ENCODE data around the gene TRAPPC8.
A peak's percentile ranks its signal among the peaks of the same experiment; 100 is the strongest.
"Not testable (repeated sequence)": the region's sequence is repeated elsewhere in the genome, so short reads cannot be mapped to it uniquely, and the experiment has no call there.

The TRAPPC8 gene, protein sequence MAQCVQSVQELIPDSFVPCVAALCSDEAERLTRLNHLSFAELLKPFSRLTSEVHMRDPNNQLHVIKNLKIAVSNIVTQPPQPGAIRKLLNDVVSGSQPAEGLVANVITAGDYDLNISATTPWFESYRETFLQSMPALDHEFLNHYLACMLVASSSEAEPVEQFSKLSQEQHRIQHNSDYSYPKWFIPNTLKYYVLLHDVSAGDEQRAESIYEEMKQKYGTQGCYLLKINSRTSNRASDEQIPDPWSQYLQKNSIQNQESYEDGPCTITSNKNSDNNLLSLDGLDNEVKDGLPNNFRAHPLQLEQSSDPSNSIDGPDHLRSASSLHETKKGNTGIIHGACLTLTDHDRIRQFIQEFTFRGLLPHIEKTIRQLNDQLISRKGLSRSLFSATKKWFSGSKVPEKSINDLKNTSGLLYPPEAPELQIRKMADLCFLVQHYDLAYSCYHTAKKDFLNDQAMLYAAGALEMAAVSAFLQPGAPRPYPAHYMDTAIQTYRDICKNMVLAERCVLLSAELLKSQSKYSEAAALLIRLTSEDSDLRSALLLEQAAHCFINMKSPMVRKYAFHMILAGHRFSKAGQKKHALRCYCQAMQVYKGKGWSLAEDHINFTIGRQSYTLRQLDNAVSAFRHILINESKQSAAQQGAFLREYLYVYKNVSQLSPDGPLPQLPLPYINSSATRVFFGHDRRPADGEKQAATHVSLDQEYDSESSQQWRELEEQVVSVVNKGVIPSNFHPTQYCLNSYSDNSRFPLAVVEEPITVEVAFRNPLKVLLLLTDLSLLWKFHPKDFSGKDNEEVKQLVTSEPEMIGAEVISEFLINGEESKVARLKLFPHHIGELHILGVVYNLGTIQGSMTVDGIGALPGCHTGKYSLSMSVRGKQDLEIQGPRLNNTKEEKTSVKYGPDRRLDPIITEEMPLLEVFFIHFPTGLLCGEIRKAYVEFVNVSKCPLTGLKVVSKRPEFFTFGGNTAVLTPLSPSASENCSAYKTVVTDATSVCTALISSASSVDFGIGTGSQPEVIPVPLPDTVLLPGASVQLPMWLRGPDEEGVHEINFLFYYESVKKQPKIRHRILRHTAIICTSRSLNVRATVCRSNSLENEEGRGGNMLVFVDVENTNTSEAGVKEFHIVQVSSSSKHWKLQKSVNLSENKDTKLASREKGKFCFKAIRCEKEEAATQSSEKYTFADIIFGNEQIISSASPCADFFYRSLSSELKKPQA (N-terminal part only)

GRCh38 chr18:31942999-31943877 lies at the start of gene TRAPPC8:
Gene TRAPPC8 (minus strand): TSS chr18:31943128. CDS start chr18:31942764, 364 bp downstream.
- DNase-seq (ENCODE audit: low read depth in 1 of 2, low spot score in 1 of 2), result peak; percentile 72 to 77

DNA sequence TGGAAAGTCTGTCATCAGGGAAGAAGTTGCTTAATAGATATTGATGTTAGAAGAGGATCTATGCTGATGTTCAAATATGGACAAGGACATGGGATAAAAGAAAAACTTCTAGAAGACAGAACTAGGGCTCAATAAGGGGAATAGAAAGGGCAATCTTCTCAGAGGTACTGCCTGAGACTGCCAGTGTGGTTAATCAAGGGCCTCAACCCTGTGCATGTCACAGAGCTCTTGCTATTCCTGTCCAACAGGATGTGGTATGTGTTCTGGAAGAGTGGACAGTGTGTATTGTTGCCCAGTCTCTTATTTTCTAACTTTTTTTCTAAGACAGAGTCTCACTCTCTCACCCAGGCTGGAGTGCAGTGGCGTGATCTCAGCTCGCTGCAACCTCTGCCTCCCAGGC lies 47.9 kb upstream of the TRAPPC8 start:
- no peak for DNase-seq (ENCODE audit: low read depth in 1 of 2, low spot score in 1 of 2)

GRCh38 chr18:31983976-31984375 lies 41.0 kb upstream of the TRAPPC8 start:
- no peak for DNase-seq (ENCODE audit: low read depth in 1 of 2, low spot score in 1 of 2)

GRCh38 chr18:31983020-31983419 lies 40.1 kb upstream of the TRAPPC8 start:
- DNase-seq (ENCODE audit: low read depth in 1 of 2, low spot score in 1 of 2), result no peak

GRCh38 chr18:31980863-31981262 lies 37.9 kb upstream of the TRAPPC8 start:
- no peak for DNase-seq (ENCODE audit: low read depth in 1 of 2, low spot score in 1 of 2)

DNA sequence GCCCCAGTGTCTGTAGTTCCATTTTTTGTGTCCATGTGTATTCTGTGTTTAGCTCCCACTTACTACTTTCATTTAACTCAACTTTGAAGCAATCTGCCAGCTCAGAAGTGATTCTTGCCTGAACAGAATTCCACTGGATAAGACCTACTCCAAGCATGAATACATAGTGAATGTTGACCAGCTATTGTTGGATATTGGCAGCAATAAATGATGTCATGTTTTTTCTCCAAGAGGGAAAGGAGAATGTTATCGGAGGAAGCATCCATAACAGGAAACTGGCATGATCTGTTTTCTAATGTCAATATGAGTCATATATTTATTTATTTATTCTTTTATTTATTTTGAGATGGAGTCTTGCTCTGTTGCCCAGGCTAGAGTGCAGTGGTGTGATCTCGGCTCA lies 36.8 kb upstream of the TRAPPC8 start:
- no peak for DNase-seq (ENCODE audit: low read depth in 1 of 2, low spot score in 1 of 2)

DNA sequence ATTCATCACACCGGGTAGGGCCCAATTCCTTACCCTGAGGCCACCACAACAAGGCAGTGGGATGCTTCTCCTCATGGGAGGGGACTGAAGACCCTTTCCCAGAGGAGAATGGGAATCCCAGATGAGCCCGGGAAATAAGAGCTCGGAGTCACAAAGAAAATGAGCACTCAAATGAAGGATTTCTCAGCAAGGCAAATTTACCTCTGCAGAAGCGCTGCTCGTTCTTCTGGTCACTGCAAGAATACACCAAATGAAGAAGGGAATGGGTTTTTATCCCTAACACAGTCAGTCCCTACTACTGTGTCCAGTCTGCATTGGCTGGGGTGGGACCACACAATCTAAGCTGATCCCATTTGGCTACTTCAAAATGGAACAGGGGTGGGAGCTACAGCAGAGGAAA lies 35.7 kb upstream of the TRAPPC8 start:
- no peak for DNase-seq (ENCODE audit: low read depth in 1 of 2, low spot score in 1 of 2)

DNA sequence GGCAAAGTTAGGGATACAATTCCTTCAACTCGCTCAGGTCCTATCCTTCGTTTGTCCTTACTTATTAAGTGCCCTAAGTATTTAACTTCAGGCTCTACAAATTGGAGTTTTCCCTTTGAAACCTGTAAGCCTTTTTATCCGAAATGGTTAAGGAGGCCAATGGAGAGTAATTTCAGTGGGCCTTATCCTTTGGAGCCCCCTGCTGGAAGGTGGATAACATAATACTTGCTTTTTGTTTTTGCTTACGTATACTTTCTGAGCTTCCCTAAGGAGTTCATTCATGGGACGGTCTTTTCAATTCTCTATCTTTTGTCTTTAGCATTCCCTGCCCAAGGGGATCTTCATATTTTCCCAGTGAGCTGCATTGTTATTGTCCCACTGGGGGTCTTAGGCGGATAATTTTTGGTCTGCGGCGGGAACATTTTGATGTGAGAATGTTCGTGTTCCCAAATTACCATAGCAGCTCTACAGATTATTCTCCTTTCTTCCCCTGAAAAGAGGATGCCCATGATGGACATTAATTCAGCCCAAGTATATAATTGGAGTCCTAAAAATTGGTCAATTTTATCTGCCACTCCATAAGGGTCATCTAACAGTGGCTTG lies 34.4 kb upstream of the TRAPPC8 start:
- no peak for DNase-seq (ENCODE audit: low read depth in 1 of 2, low spot score in 1 of 2)

DNA sequence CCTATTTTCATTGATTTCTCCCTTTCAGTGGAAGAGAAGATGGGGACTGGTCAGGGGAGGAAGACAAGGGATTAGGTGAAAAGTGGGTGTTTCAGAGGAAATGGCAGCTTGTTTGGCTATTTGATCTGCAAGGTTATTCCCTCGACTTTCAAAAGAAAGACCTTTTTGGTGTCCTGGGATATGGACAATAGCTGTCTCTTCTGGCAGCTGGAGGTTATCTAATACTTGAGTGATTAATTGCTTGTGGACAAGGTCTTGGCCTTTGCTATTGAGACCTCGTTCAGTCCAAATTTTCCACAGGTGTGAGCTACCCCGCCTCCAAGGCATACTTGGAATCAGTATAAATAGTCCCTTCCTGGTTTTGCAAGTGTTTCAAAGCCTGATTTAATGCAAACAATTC lies 33.3 kb upstream of the TRAPPC8 start:
- DNase-seq (ENCODE audit: low read depth in 1 of 2, low spot score in 1 of 2), result no peak

- no peak for DNase-seq (ENCODE audit: low read depth in 1 of 2, low spot score in 1 of 2)
These were observed 31.1 kb upstream of the TRAPPC8 start for GRCh38 chr18:31973929-31974546.

- no peak for DNase-seq (ENCODE audit: low read depth in 1 of 2, low spot score in 1 of 2)
These were observed 27.7 kb upstream of the TRAPPC8 start for GRCh38 chr18:31970617-31971016.

DNA sequence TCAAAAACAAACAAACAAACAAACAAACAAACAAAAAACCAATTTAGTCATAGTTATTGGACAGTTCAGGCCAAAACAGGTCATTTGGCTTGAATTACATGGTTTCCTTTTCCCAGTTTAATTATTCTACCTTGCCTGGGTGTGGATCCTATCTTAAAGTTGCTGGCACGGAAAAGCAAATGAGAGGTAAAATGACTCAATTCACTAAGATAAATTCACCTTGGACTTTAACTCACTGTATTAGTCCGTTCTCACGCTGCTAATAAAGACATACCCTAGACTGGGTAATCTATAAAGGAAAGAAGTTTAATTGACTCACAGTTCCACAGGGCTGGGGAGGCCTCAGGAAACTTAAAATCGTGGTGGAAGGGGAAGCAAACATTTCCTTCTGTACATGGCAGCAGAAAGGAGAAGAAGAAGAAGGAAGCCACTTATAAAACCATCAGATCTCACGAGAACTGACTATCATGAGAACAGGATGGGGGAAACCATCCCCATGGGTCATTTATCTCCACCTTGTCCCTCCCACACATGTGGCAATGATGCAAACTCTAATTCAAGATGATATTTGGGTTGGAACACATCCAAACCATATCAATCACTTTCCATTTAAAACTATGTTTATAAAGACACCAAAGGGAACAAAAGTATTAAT lies 22.5 kb upstream of the TRAPPC8 start:
- DNase-seq (ENCODE audit: low read depth in 1 of 2, low spot score in 1 of 2), result no peak

DNA sequence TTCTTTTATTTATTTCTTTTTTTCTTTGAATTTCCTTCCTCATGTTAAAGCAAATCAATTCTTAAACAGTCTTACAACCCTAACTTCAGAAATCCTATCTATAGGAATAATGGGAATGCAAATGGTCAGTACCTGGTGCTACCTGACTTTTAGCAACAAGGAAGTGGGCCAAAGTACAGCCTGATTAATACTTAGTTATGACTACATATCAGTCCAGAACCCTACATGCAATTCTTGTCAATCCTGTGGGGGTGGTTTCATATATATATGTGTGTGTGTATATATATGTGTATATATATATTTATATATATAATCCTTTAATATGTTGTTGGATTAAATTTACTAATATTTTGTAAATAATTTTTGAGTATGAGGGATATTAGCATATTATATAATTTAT lies 14.8 kb upstream of the TRAPPC8 start:
- no peak for DNase-seq (ENCODE audit: low read depth in 1 of 2, low spot score in 1 of 2)

DNA sequence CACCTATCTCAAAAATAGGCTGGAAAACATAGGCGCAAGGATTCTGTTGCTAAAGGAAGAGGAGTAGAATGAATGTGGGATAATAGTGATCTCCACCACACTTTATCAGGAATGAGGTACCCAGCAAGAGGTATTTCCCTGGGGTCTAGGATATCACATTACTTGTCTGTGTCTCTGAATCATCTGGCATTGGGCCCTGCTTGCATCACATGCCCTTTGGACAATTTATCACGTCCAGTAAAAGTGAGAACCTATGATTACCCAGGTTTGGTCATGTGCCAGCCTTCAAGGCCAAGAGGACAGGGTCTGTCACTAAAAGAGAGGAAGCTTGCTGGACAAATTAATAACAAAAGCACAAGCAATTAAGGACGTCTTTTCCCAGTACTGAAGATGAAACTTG lies 11.4 kb upstream of the TRAPPC8 start:
- no peak for DNase-seq (ENCODE audit: low read depth in 1 of 2, low spot score in 1 of 2)

- not testable (repeated sequence) for DNase-seq (ENCODE audit: low read depth in 1 of 2, low spot score in 1 of 2)
These were observed 10.8 kb upstream of the TRAPPC8 start for GRCh38 chr18:31953699-31954098.

DNA sequence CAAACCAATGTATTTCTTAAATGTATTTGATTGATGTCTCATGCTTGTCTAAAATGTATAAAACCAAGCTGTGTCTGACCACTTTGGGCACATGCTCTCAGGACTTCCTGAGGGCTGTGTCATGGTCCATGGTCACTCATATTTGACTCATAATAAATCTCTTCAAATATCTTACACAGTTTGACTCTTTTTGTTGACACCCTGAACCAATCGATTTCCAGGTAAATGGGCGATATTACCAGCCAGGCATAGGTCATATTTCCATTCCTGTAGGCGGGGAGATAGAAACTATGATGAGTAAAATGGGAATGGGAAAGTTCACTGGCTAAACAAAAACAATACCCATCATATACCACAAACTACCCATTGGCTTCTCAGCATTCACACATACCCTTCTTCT lies 9.3 kb upstream of the TRAPPC8 start:
- no peak for DNase-seq (ENCODE audit: low read depth in 1 of 2, low spot score in 1 of 2)

DNA sequence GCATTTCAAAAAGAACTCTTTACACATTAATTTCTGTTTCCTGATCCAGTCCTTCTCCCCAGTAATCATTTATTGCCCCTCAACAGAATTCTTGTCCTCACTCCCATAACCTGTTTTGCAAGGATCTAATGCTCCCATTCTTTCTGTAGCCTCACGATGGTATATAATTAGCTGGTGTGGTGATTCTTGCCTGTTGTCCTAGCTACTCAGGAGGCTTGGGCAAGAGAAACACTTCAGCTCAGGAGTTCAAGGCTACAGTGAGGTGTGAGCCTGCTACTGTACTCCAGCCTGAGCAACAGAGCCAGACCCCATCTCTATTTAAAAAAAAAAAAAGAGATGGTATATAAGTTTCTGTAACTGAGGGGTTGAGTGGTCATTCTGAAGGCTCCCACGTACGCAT lies 7.7 kb upstream of the TRAPPC8 start:
- no peak for DNase-seq (ENCODE audit: low read depth in 1 of 2, low spot score in 1 of 2)

- not testable (repeated sequence) for DNase-seq (ENCODE audit: low read depth in 1 of 2, low spot score in 1 of 2)
These were observed 5.4 kb upstream of the TRAPPC8 start for GRCh38 chr18:31948349-31948748.
